Left kidney (tissue), 2 donors: ENCODE measurements around the gene LRPAP1. TPM values are rescaled to one million over a fixed set of nuclear protein-coding genes. Genes with fewer than 3 reads are reported as not detected.

Source experiments
- DNase-seq: peaks from one replicate; pipeline ENCODE4 v3.0.0-alpha.2; 2013
- polyA plus RNA-seq: library from polyadenylated mRNA; unstranded; fragments of 120-200 nt; gene quantifications from one replicate; pipeline ENCODE4 v1.2.1, GENCODE V29; 2013; ENCODE audit not compliant: insufficient read length

Gene LRPAP1
- polyA plus RNA-seq, 1 donor = 182 TPM

DNA sequence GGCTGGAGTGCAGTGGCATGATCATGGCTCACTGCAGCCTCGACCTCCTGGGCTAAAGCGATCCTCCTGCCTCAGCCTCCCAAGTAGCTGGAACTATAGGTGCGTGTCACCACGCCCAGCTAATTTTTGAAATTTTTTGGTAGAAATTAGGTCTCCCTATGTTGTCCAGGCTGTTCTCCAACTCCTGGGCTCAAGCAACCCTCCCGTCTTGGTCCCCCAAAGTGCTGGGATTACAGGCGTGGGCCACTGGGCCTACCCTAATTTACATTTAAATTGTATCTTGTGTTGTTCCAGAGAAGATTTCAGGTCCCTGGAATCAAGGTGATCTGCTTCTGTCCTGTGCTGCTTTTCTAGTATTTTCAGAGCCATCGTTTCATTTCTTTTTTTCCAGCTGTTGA lies 1.2 kb upstream of the LRPAP1 start:
- no peak for DNase-seq

DNA sequence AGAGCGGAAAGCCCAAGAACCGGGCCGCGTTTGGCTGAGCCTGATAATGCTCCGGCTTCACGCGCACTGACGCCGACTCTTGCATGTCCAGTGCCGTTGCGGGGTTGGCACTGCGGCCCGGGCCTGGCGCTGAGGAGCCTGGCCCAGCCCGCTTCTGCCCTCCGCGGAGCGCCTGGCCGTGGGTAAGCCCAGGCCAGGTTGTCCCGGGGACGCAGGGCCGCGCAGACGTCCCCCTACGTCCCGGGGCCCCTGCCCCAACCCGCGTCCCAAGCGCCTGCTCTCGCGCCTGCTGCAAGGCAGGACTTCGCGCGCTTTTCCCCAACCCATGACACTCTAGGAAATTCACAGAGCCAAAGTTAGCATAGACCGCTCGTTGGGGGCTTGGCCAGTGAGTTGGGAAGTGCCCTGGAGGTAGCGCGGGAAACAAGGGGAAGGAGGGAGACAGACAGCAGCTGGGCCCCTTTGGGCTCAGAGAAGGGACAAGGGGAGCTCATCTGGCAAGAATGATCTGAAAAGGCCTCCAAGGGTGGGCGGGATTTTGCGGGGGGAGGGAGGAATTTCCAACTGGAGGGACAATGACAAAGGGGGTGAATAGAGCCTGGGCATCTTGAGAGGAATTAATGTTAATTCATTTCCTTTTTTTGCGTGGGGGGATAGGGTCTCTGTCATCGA lies 665 bp upstream of the LRPAP1 start:
- DNase-seq = no peak

DNA sequence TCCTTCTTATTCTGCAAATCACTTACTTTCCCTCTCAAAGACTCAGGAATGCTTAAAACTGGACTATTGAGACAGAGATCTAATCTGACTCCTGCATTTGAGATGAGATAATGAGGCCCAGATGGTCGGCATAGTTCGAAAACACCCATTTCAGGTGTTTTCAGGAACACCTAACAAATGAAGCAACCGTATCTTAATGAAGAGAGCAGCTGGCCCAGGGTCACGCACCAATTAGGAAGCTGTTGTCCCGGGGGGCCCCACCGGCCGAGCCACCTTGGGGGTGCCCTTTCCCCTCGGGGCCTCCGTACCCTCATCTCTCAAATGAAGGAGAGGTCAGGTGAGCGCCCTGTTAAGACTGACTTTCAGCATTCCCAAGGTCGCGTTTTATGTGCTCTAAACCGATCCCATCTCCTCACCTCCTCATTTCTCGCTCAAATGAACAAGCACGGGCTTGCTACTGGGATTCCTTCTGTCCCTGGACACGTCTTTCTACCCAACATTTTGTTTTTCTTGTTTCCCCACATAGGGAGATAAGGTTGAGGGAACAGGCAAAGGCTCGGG lies 824 bp downstream of the LRPAP1 start:
- DNase-seq = no peak

GRCh38 chr4:3530663-3531254 lies 1.5 kb downstream of the LRPAP1 start:
- no peak for DNase-seq

- DNase-seq = no peak
Measured at GRCh38 chr4:3530051-3530450, 2.2 kb downstream of the LRPAP1 start.

GRCh38 chr4:3529363-3529762 lies 2.9 kb downstream of the LRPAP1 start:
- no peak for DNase-seq

DNA sequence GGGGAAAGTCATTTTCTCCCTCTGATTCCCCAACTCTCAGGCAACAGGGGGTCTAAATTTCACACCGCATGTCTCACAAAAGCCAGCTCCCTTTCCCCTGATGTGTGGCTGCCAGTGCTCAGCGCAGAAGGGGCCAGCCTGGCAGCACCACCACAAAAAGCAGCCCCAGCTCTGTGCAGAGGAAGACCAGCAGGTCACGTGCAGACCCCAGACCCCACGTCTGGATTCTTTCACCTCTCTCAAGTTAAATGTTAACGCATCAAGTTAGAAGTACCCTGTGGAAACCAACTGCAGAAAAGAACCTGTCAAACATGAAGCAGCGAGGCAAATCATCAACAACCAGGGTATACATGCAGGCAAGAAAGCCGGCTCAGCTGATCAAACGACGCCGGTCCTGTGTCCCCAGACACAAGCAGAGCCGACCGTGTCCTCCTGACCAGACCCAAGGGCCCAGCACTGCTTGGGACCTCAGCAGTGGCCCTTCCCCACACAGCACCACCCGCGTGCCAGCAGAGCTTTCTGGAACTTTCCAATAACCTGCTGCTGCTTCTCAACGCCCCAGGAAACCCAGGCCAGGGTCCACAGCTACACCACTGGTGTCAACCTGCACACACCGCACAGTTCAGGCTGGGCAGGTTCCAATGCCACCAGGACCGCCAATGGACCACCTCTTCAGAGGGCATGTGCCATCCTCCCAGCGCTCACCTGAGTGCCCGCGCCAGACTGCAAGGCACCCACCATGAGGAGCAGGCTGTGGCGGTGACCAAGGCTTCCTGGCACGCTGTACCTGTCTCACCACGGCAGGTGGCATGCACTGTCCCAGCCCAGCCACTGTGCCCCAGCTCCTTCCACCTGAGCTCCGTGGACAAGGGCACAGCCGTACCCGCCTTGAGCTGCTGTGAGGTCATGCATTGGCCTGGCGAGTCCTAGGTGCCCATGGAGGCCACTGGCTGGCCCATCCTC lies 4.0 kb downstream of the LRPAP1 start:
- DNase-seq = no peak

DNA sequence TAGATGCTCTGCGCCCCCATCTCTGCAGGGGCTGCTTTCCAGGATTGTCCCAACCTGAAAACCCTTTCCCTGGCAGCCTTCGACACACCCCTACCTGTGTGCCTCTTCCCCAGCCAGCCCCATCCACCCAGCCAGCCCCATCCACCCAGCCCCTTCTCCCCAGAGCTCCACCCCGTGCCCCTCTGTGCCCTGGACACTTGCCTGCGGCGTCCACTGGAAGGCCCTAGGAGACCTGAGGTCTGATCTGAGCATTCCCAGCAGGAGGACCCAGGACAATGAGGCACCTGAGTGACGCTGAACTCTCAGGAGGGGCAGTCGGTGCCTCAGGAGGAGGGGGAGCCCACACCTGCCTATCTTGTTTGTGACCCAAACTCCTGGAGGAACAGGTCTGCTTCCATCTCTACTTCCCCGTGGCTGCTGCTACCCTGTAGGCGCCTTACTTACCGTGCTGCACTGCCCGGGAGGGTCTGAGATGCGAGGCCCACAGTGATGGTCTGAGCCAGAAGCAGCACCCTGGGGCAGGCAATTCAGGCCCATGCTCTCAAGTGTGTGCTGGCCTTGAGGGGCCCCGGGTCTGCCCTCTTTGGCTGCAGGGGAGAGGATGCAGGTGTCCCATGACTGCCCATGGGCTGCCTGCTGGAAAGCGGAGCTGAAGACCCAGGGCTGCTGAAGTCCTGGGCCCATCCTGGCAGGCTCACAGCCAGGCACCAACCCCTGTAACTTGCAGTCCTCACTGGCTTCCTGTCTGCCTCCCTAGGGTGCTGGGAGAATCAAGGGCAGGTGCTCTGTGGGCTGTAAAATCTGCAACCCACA lies 4.9 kb downstream of the LRPAP1 start:
- no peak for DNase-seq

DNA sequence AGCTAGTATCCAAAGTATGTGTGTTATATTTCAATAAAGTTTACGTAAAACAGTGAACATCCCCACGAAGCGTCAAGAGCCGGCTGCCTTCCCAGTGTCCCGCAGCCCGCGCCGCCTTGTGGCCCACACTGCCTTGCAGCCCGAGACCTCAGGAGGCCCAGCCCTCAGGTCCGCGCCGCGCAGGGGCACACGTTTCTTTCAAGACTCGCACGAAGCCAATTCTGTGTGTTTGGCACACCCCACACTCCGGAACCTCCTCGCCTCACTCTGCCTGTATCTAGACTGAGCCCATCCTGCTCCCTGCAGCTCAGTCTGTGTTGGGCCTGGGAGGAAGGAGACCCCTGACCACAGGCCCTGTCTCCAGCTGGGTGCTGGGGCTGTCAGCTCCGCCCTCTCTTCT lies 5.8 kb downstream of the LRPAP1 start:
- no peak for DNase-seq

- no peak for DNase-seq
Measured at GRCh38 chr4:3525532-3526430, 6.4 kb downstream of the LRPAP1 start.

DNA sequence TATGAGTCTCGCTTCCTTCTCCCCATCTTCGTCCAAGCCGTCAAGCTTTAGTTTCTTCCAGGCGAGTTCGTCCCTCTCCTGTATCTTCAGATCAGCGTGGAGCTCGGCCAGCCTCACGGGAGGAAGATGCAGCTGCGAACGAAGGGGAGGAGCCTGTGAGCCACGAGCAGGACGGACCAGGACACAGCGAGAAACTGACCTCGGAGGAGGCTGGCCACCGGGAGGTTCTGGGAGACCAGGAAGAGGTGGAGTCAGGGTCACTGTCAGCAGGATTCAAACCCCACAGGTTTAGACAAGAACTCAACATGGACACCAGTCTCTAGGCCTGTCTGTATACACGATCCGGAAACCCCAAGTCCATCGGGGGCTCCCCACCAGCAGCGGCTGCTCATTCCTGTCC lies 7.3 kb downstream of the LRPAP1 start:
- no peak for DNase-seq

DNA sequence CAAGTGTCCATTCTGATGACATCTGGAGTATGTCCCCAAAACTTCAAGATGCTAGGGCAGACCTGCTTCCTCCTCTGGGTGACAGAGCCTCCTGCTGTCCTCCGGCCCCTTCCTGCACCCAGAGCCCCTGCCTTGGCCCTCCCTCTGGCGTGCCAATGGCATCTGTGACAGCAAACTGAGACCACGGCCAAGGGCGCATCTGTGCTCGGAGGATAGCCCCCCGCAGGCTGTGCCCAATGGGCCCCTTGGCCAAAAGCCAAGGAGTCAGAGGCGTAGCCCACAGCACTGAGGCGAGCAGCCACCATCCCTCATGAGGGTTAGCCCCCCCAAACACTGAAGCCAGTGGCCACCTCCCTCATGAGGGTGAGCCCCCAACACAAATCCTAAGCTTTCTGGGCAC lies 7.9 kb downstream of the LRPAP1 start:
- no peak for DNase-seq

- no peak for DNase-seq
Measured at GRCh38 chr4:3523628-3524221, 8.5 kb downstream of the LRPAP1 start.

DNA sequence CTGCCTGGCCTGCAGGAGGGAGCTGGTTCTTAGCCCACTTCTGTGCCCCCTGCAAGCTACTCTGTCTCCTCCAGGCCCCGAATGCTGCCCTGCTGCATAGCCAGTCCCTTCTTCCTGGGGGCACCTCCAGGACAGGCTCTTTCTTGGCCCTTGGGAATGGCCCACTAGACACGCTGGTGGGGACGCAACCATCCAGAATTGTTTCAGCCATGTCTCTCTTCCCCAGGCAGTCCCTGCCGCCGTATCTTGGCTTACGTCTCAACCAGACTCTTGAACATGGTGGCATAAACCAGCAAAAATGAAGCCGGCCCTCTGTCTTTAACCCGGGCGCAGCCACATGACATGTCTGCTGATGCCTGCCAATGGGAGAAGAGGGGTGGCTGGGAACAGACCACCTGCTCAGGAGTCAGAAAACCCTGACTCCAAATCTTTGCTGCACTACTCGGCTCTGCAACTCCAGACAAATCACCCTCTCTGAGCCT lies 9.0 kb downstream of the LRPAP1 start:
- DNase-seq = no peak

DNA sequence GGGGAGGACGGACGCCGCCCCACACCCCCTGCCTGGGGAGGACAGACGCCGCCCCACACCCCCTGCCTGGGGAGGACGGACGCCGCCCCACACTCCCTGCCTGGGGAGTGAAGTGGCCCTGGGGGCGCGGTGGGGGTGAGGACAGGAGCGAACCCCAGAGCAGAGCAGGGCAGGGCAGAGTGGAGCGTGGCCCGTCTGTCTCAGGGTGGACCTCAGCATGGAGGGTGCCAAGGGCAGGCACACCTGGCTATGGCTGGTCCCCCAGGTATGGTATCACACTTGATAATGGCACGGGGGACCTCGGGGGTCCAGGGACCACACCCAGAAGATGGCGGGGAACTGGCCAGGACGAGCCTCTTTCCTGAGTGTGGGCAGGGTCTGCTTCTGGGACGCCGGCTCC lies 9.6 kb downstream of the LRPAP1 start:
- no peak for DNase-seq

GRCh38 chr4:3522326-3522640 lies 9.9 kb downstream of the LRPAP1 start:
- DNase-seq = no peak

DNA sequence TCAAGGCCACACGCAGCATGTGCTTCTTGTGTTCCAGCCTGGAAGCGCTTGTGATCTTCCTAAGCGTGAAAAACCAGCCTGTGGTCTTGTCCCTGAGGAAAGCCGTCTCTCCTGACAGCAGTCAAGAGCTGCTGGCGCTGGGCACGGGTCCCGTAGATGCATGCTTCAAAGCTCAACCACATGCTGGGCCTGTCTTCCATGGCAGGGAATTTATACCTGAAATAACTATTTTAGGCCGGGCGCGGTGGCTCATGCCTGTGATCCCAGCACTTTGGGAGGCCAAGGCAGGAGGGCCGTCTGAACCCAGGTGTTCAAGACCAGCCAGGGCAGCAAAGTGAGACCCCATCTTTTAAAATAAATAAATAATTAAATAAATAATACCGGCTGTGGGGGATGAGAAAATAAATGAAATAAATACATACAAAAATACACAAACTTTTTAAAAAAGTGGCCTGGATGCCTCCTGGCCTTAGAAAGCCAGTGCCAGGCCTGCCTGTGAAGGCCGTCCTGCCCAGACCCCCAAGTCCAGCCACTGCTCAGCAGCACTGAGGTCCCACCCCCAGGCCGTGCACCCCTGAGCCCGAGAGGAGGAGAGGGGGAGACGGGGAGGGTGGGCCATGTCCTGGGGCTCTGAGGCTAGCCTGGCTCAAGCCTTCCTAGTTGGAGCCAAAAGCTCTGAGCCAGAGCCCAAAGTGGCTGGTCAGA lies 10.4 kb downstream of the LRPAP1 start:
- no peak for DNase-seq

- no peak for DNase-seq
Measured at GRCh38 chr4:3520796-3521600, 11.2 kb downstream of the LRPAP1 start.

DNA sequence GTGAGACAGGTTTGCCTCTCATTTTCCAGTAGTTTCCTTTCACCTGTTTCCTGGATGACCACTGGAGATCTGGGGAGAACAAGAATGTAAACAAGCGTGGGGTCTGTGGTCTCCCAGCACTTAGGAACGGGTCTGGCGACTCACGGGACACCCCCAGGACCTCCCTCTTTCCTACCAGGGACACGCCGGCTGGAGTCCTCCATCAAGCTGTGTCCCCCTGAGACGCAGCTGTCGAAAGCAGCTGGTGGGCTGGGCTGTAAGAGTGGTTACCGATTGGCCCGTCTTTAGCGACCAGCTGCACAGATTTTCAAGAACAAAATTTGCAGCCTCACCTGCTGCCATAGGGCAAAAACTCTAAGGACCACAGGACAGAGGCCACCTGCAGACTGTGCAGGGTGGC lies 11.9 kb downstream of the LRPAP1 start:
- no peak for DNase-seq
